PC-3 (cell line): Measurements from ENCODE around the gene BRIP1. TPM values are rescaled to one million over a fixed set of nuclear protein-coding genes. Genes with fewer than 3 reads are reported as not detected.

Source experiments
- ATAC-seq: fragments of 200-7000 bp; cut with Tn5 transposase; 2 replicates; pipeline ENCODE4 v1.9.1; 2020; ENCODE audit warnings: mild to moderate bottlenecking, moderate library complexity
- BruUV-seq: library from RNA; stranded (reverse); fragments of 400-500 nt; replicated peaks from 2 replicates; lab custom pipeline; 2021; lab: Mats Ljungman, UMichigan
- CTCF ChIA-PET: fragments of 300-600 bp; sonication (Branson Sonifier 250); formaldehyde crosslinking; loops from one replicate; lab custom pipeline; 2022; ENCODE audit warnings: antibody characterized with exemption; lab: Charles Lee
- POLR2A ChIA-PET: fragments of 300-600 bp; sonication (Branson Sonifier 250); formaldehyde crosslinking; loops from one replicate; lab custom pipeline; 2022; ENCODE audit warnings: antibody characterized with exemption; ENCODE audit not compliant: unreplicated experiment; lab: Charles Lee
- DNase-seq: peaks from one replicate; pipeline ENCODE4 v3.0.0-alpha.2; 2015
- H2AFZ ChIP-seq: fragments of 300-600 bp; sonication (generic); 2 replicates; pipeline ENCODE4 v1.6.0; 2016; ENCODE audit warnings: antibody characterized with exemption, low read length
- H3F3A ChIP-seq: fragments of 300-600 bp; sonication (generic); one replicate; pipeline ENCODE4 v1.6.0; 2017; ENCODE audit warnings: antibody characterized with exemption, low read length, control low read depth, mild to moderate bottlenecking; ENCODE audit not compliant: unreplicated experiment
- H3K27ac ChIP-seq: fragments of 300-600 bp; sonication (generic); 2 replicates; pipeline ENCODE4 v1.5.1; 2016; ENCODE audit warnings: mild to moderate bottlenecking, low read length
- H3K27me3 ChIP-seq: fragments of 300-600 bp; sonication (generic); 2 replicates; pipeline ENCODE4 v1.6.1; 2016; ENCODE audit warnings: low read length, mixed read lengths
- H3K36me3 ChIP-seq: fragments of 300-600 bp; sonication (generic); 2 replicates; pipeline ENCODE4 v1.6.1; 2016; ENCODE audit warnings: low read depth, mixed run types, low read length, mixed read lengths
- H3K4me1 ChIP-seq: fragments of 300-600 bp; sonication (generic); 2 replicates; pipeline ENCODE4 v1.5.1; 2016; ENCODE audit warnings: low read length; ENCODE audit not compliant: insufficient read depth
- H3K4me2 ChIP-seq: fragments of 300-600 bp; sonication (generic); 2 replicates; pipeline ENCODE4 v1.6.0; 2016; ENCODE audit warnings: low read length
- H3K4me3 ChIP-seq: fragments of 300-600 bp; sonication (generic); 2 replicates; pipeline ENCODE4 v1.5.1; 2016; ENCODE audit warnings: mild to moderate bottlenecking, low read length, mixed read lengths
- H3K79me2 ChIP-seq: fragments of 300-600 bp; sonication (generic); 2 replicates; pipeline ENCODE4 v1.6.1; 2017; ENCODE audit warnings: low read length, mixed read lengths
- H3K9ac ChIP-seq: fragments of 300-600 bp; sonication (generic); 2 replicates; pipeline ENCODE4 v1.6.0; 2016; ENCODE audit warnings: mild to moderate bottlenecking, low read length
- H3K9me2 ChIP-seq: fragments of 300-600 bp; sonication (generic); replicated peaks from 2 replicates; pipeline ENCODE4 v1.6.1; 2016; ENCODE audit warnings: mixed run types, low read length, mixed read lengths
- H3K9me3 ChIP-seq: fragments of 300-600 bp; sonication (generic); 2 replicates; pipeline ENCODE4 v1.6.1; 2016; ENCODE audit warnings: low read length, mixed read lengths
- H4K20me1 ChIP-seq: fragments of 300-600 bp; sonication (generic); 2 replicates; pipeline ENCODE4 v1.6.1; 2016; ENCODE audit warnings: low read length, mixed read lengths
- EZH2 ChIP-seq: fragments of 300-600 bp; sonication (generic); IDR thresholded peaks from one replicate; pipeline ENCODE4 v1.6.1; 2017; ENCODE audit warnings: antibody characterized with exemption, mild to moderate bottlenecking, low read length; ENCODE audit not compliant: unreplicated experiment
- EZH2phosphoT487 ChIP-seq: fragments of 300-600 bp; sonication (generic); IDR thresholded peaks from 2 replicates; pipeline ENCODE4 v1.6.1; 2018; ENCODE audit warnings: mild to moderate bottlenecking, antibody characterized with exemption, low read length, borderline replicate concordance
- intact Hi-C: fragments of 100-400 bp; cut with micrococcal nuclease; formaldehyde crosslinking; loops from 2 replicates; pipeline ENCODE4 v1.9.0; 2023
- total RNA-seq: library from RNA; depleted of rRNA; stranded (reverse); fragments of >200 nt; gene quantifications from 2 replicates; pipeline ENCODE4 v1.2.3, GENCODE V29; 2014
- TF ChIP-seq, protein P1 (sequence below): fragments of 300-600 bp; sonication (generic); conservative IDR thresholded peaks from 2 replicates; pipeline ENCODE4 v1.5.1; 2017; ENCODE audit warnings: antibody characterized with exemption, low read depth, mild to moderate bottlenecking, low read length

Gene BRIP1
- total RNA-seq, 1 experiment from 2014 or later: 21.1 TPM

DNA sequence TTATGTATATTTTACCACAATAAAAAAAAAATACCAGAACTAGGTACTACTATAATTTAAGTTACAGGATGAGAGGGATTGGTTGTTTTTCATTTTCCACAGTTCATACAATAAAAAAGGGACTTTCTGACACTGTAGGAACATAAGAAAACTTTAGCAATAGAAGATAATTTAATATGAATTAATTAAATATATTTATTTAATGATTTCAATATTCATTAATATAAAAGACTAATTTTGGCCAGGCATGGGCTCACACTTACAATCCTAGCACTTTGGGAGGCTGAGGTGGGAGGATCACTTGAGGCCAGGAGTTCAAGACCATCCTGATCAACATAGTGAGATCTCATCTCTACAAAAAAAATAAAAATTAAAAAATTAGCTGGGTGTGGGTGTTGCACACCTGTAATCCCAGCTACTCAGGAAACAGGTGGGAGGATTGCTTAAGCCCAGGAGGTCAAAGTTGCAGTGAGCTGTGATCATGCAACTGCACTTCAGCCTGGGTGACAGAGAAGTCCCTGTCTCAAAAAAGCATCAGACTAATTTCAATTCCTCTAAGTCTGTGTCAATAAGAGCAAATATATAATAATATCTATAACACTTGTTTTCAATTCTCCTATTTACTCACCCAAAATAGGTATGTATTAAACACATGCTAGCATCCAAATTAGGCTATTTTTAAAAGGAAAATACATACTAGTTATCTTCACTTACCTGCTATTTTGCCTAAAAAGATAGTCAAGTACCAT lies 79.6 kb downstream of the BRIP1 start:
- intact Hi-C loops: no loop called here
- H3K79me2 ChIP-seq: no peaks in the 10 kb centered on the region
- no peak overlapping the region for H3K4me3 ChIP-seq
- H2AFZ ChIP-seq: no peak overlapping the region
- ATAC-seq (no peak), DNase-seq (no peak)
- no peaks in the 10 kb centered on the region for H3K9me2 ChIP-seq
- no peak overlapping the region for H3K27ac ChIP-seq
- no peaks in the 10 kb centered on the region for H4K20me1 ChIP-seq
- TF ChIP-seq EZH2phosphoT487 (no peak), EZH2 (no peak)
- TF ChIP-seq, protein P1, sequence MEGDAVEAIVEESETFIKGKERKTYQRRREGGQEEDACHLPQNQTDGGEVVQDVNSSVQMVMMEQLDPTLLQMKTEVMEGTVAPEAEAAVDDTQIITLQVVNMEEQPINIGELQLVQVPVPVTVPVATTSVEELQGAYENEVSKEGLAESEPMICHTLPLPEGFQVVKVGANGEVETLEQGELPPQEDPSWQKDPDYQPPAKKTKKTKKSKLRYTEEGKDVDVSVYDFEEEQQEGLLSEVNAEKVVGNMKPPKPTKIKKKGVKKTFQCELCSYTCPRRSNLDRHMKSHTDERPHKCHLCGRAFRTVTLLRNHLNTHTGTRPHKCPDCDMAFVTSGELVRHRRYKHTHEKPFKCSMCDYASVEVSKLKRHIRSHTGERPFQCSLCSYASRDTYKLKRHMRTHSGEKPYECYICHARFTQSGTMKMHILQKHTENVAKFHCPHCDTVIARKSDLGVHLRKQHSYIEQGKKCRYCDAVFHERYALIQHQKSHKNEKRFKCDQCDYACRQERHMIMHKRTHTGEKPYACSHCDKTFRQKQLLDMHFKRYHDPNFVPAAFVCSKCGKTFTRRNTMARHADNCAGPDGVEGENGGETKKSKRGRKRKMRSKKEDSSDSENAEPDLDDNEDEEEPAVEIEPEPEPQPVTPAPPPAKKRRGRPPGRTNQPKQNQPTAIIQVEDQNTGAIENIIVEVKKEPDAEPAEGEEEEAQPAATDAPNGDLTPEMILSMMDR: no peak
- no peak overlapping the region for H3K9ac ChIP-seq
- H3K9me3 ChIP-seq: no peaks in the 10 kb centered on the region
- no peaks in the 10 kb centered on the region for H3F3A ChIP-seq
- H3K27me3 ChIP-seq: no peaks in the 10 kb centered on the region
- CTCF ChIA-PET: no interaction called here
- H3K4me2 ChIP-seq: no peak overlapping the region
- no TSS peak for BruUV-seq
- H3K36me3 ChIP-seq: no peaks in the 10 kb centered on the region
- H3K4me1 ChIP-seq: no peaks in the 10 kb centered on the region
- POLR2A ChIA-PET: no interaction called here

DNA sequence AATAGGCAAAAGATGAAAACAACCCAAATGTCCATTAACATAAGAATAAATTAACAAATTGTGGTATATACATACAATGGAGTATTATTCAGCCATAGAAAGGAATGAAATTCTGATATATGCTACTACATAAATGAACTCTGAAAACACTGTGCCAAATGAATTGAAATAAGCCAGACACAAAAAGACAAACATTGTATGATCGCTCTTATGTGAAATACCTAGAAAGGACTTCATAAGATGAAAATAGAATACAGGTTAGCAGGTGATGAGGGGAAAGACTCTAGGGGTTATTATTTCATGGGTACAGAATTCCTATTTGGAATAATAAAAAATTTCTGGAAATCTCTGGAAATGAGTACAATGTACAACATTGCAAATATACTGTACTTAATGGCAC lies 80.2 kb downstream of the BRIP1 start:
- Histone ChIP-seq H3K9me2 (no peaks in the 10 kb centered on the region), H3K79me2 (no peaks in the 10 kb centered on the region), H3K4me1 (no peaks in the 10 kb centered on the region), H4K20me1 (no peaks in the 10 kb centered on the region), H3K27ac (no peak overlapping the region), H3K36me3 (no peaks in the 10 kb centered on the region), H3K9ac (no peak overlapping the region), H3F3A (no peaks in the 10 kb centered on the region), H3K4me3 (no peak overlapping the region), H2AFZ (no peak overlapping the region), H3K27me3 (no peaks in the 10 kb centered on the region), H3K4me2 (no peak overlapping the region), H3K9me3 (no peaks in the 10 kb centered on the region)
- TF ChIP-seq EZH2phosphoT487: no peak
- TF ChIP-seq, protein P1: no peak
- no peak for TF ChIP-seq EZH2
- DNase-seq (no peak), ATAC-seq (no peak)
- ChIA-PET CTCF (no interaction called here), POLR2A (interaction anchor here (0.6 kb wide), 1 partner anchor 667 kb away, joined by 26 read pairs; no protein-coding TSS in a partner anchor)
- intact Hi-C loops: no loop called here
- no TSS peak for BruUV-seq

GRCh38 chr17:61782683-61783082 lies 80.6 kb downstream of the BRIP1 start:
- ChIA-PET POLR2A (interaction anchor here (0.6 kb wide), 1 partner anchor 668 kb away, joined by 26 read pairs; no protein-coding TSS in a partner anchor), CTCF (no interaction called here)
- H3K4me1 ChIP-seq: no peaks in the 10 kb centered on the region
- H3F3A ChIP-seq: no peaks in the 10 kb centered on the region
- H2AFZ ChIP-seq: no peak overlapping the region
- no peaks in the 10 kb centered on the region for H3K36me3 ChIP-seq
- H3K27ac ChIP-seq: no peak overlapping the region
- H3K4me2 ChIP-seq: no peak overlapping the region
- DNase-seq (no peak), ATAC-seq (no peak)
- H3K79me2 ChIP-seq: no peaks in the 10 kb centered on the region
- no TSS peak for BruUV-seq
- no peak overlapping the region for H3K9ac ChIP-seq
- no peak for TF ChIP-seq EZH2
- no peak for TF ChIP-seq EZH2phosphoT487
- TF ChIP-seq, protein P1: no peak
- H3K9me3 ChIP-seq: no peaks in the 10 kb centered on the region
- H3K27me3 ChIP-seq: no peaks in the 10 kb centered on the region
- no peak overlapping the region for H3K4me3 ChIP-seq
- H3K9me2 ChIP-seq: no peaks in the 10 kb centered on the region
- intact Hi-C loops: no loop called here
- H4K20me1 ChIP-seq: no peaks in the 10 kb centered on the region
